ENCODE results near the gene SDHA. TPM values are rescaled to one million over a fixed set of nuclear protein-coding genes. Genes with fewer than 3 reads are reported as not detected.
"Not testable (repeated sequence)": the region's sequence is repeated elsewhere in the genome, so short reads cannot be mapped to it uniquely, and the experiment has no call there.

Gene SDHA
- total RNA-seq, 1 donor from 2014 or later = 73.5 TPM

DNA sequence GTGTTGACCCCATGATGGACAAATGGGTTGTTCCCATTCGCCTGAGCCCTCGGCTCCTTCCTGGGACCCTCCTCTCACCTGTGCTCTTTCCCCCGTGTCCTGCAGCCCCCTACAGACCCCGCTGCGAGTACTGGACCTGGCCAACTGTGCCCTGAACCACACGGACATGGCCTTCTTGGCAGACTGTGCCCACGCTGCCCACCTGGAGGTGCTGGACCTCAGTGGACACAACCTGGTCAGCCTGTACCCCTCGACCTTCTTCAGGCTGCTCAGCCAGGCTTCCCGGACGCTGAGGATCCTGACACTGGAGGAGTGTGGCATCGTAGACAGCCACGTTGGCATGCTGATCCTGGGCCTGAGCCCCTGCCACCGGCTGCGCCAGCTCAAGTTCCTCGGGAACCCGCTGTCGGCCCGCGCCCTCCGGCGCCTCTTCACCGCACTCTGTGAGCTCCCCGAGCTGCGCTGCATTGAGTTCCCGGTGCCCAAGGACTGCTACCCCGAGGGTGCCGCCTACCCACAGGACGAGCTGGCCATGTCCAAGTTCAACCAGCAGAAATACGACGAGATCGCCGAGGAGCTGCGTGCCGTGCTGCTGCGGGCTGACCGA lies 23.4 kb upstream of the SDHA start:
- no peak for TF ChIP-seq CTCF (IDR thresholded peaks at IDR 0.05; ENCODE audit: unreplicated experiment)
- Mint-ChIP-seq H3K27me3 (ENCODE audit: unreplicated experiment) (no peaks in the 10 kb centered on the region), H3K27ac (ENCODE audit: unreplicated experiment) (no peak overlapping the region), H3K36me3 (ENCODE audit: low read depth, unreplicated experiment) (peaks cover 3% of the 10 kb centered on the region), H3K9me3 (ENCODE audit: unreplicated experiment) (no peaks in the 10 kb centered on the region), H3K4me1 (ENCODE audit: unreplicated experiment) (no peaks in the 10 kb centered on the region), H3K4me3 (ENCODE audit: unreplicated experiment) (no peak overlapping the region)
- DNase-seq (ENCODE audit: low spot score) = no peak

- Mint-ChIP-seq H3K4me3 (ENCODE audit: unreplicated experiment) (no peak overlapping the region), H3K9me3 (ENCODE audit: unreplicated experiment) (no peaks in the 10 kb centered on the region), H3K27ac (ENCODE audit: unreplicated experiment) (no peak overlapping the region), H3K4me1 (ENCODE audit: unreplicated experiment) (no peaks in the 10 kb centered on the region), H3K27me3 (ENCODE audit: unreplicated experiment) (peaks cover 1% of the 10 kb centered on the region), H3K36me3 (ENCODE audit: low read depth, unreplicated experiment) (peaks cover 3% of the 10 kb centered on the region)
- no peak for DNase-seq (ENCODE audit: low spot score)
- no peak for TF ChIP-seq CTCF (IDR thresholded peaks at IDR 0.05; ENCODE audit: unreplicated experiment)
Measured at GRCh38 chr5:195401-196160, 22.5 kb upstream of the SDHA start.

- DNase-seq (ENCODE audit: low spot score) = no peak
- peaks cover 3% of the 10 kb centered on the region for H3K36me3 Mint-ChIP-seq (ENCODE audit: low read depth, unreplicated experiment)
- H3K27ac Mint-ChIP-seq (ENCODE audit: unreplicated experiment) = no peak overlapping the region
- peaks cover 1% of the 10 kb centered on the region for H3K27me3 Mint-ChIP-seq (ENCODE audit: unreplicated experiment)
- no peak overlapping the region for H3K4me3 Mint-ChIP-seq (ENCODE audit: unreplicated experiment)
- no peaks in the 10 kb centered on the region for H3K9me3 Mint-ChIP-seq (ENCODE audit: unreplicated experiment)
- no peaks in the 10 kb centered on the region for H3K4me1 Mint-ChIP-seq (ENCODE audit: unreplicated experiment)
- TF ChIP-seq CTCF (IDR thresholded peaks at IDR 0.05; ENCODE audit: unreplicated experiment) = no peak
Measured at GRCh38 chr5:196350-196749, 21.8 kb upstream of the SDHA start.

DNA sequence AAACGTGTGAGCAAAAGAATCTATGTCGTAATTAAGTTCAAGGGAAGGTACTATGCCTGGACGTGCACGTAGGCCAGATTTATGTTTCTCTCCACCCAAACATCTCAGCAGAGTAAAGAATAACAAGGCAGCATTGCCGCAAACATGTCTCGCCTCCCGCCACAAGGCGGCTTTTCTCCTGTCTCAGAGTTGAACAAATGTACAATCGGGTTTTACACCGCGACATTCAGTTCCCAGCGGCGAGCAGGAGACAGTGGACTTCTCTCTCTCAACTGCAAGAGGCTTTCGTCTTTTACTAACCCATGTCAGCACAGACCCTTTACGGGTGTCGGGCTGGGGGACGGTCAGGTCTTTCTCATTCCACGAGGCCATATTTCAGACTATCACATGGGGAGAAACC lies 21.1 kb upstream of the SDHA start:
- H3K9me3 Mint-ChIP-seq (ENCODE audit: unreplicated experiment); DNase-seq (ENCODE audit: low spot score); H3K27ac Mint-ChIP-seq (ENCODE audit: unreplicated experiment); H3K27me3 Mint-ChIP-seq (ENCODE audit: unreplicated experiment); H3K4me1 Mint-ChIP-seq (ENCODE audit: unreplicated experiment); H3K4me3 Mint-ChIP-seq (ENCODE audit: unreplicated experiment); H3K36me3 Mint-ChIP-seq (ENCODE audit: low read depth, unreplicated experiment): not testable (repeated sequence)

GRCh38 chr5:197892-198489 lies 20.1 kb upstream of the SDHA start:
- Mint-ChIP-seq H3K4me3 (ENCODE audit: unreplicated experiment) (no peak overlapping the region), H3K4me1 (ENCODE audit: unreplicated experiment) (peaks cover 3% of the 10 kb centered on the region), H3K27me3 (ENCODE audit: unreplicated experiment) (peaks cover 1% of the 10 kb centered on the region), H3K9me3 (ENCODE audit: unreplicated experiment) (no peaks in the 10 kb centered on the region), H3K27ac (ENCODE audit: unreplicated experiment) (no peak overlapping the region), H3K36me3 (ENCODE audit: low read depth, unreplicated experiment) (peaks cover 3% of the 10 kb centered on the region)
- no peak for TF ChIP-seq CTCF (IDR thresholded peaks at IDR 0.05; ENCODE audit: unreplicated experiment)
- DNase-seq (ENCODE audit: low spot score) = no peak

Measured in endothelial cell (in vitro differentiated cells).